ENCODE measurements around the gene ACTN1.

Gene ACTN1

GRCh38 chr14:68916358-68916941, 62.7 kb downstream of the ACTN1 start:
- no peak for DNase-seq (ENCODE audit: low spot score)

- DNase-seq (ENCODE audit: low spot score): no peak
These were observed 65.6 kb downstream of the ACTN1 start for GRCh38 chr14:68913516-68913915.

GRCh38 chr14:68911594-68912227, 67.4 kb downstream of the ACTN1 start:
- peak; percentile 71 for DNase-seq (ENCODE audit: low spot score)

GRCh38 chr14:68910540-68910939, 68.6 kb downstream of the ACTN1 start:
- DNase-seq (ENCODE audit: low spot score): no peak

- DNase-seq (ENCODE audit: low spot score): no peak
These were observed 70.3 kb downstream of the ACTN1 start for GRCh38 chr14:68908803-68909202.

DNA sequence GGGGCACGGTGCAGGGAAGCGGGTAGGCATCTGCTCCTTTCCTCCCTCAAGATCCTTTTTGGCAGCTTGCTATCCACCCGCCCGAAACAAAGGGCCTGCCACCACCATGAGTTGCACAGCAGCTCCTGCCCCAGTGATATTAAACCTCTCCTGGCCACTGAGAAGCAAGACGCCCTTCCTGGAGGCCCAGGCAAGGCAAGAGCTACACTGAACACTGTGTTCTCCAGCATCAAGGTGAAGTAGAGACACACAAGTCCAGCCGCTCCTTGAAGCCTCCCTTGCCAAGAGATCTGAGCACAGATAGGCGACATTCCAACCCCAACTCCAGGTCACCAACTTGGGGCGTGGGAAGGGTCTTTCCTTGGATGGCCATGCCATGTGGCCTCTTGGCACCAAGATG, 70.9 kb downstream of the ACTN1 start:
- no peak for DNase-seq (ENCODE audit: low spot score)

DNA sequence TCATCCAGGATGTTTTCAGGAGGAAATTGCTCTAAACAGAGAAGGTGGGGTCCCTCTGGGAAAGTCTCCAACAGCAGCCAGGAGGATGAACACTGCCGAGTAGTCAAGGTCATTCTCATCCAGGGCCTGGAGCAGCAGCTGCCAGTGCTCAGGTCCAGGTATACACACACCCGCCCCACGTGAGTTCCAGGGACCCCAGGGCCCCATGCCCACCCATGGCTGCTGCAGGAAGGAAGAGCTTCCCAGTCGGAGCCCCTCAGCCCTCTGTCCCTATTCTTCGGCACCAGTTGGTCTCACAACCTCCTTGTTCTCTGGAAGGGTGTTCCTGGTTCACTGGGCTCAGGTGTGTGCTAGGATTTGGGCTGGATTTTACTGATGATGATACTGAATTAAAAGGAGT, 72.7 kb downstream of the ACTN1 start:
- DNase-seq (ENCODE audit: low spot score): no peak

DNA sequence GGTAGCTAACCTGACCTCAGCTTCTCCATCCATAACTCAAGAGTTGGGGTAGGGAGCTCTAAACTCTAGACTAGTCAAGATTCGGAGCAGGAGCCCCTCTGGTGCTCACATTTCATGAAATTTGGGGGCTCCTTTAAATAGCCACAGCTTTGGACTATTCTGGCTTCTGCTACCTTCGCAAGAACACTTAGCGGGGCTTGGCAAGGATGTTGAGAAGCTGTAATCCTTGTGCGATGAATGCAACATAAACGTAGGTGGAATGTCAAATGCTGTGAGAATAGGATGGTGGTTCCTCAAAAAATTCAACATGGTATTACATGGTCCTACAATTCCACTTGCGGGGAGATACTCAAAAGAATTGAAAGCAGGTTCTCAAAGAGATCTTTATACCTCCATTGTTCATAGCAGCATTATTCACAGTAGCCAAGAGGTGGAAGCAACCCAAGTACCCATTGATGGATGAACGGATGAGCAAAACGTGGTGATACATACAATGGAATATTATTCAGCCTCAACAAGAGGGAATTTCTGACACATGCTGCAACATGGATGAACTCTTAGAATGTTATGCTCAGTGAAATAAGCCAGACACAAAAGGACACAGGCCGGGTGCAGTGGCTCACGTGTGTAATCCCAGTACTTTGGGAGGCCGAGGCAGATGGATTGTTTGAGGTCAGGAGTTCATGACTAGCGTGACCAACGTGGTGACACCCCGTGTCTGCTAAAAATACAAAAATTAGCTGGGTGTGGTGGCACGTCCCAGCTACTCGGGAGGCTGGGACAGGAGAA, 73.8 kb downstream of the ACTN1 start:
- no peak for DNase-seq (ENCODE audit: low spot score)

GRCh38 chr14:68902357-68902756, 76.7 kb downstream of the ACTN1 start:
- DNase-seq (ENCODE audit: low spot score): no peak

DNA sequence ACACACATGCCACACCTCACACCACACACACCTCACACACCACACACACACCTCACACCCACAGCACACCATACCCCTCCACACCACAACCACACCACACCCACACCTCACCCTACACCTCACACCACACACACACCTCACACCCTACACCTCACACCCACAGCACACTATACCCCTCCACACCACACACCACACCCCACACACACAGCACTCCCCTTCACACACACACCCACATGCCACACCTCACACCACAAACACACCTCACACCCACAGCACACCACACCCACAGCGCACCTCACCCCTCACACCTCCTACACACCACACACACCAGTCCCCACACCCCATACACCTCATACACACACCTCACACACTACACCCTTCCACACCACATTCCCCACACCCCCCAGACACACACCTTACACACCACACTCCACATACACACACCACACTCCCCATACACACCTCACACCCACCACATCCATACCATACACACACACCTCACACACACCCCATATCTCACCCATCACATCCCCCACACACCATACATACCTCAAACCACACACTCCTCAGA, 80.0 kb downstream of the ACTN1 start:
- DNase-seq (ENCODE audit: low spot score): peak; percentile 3

DNA sequence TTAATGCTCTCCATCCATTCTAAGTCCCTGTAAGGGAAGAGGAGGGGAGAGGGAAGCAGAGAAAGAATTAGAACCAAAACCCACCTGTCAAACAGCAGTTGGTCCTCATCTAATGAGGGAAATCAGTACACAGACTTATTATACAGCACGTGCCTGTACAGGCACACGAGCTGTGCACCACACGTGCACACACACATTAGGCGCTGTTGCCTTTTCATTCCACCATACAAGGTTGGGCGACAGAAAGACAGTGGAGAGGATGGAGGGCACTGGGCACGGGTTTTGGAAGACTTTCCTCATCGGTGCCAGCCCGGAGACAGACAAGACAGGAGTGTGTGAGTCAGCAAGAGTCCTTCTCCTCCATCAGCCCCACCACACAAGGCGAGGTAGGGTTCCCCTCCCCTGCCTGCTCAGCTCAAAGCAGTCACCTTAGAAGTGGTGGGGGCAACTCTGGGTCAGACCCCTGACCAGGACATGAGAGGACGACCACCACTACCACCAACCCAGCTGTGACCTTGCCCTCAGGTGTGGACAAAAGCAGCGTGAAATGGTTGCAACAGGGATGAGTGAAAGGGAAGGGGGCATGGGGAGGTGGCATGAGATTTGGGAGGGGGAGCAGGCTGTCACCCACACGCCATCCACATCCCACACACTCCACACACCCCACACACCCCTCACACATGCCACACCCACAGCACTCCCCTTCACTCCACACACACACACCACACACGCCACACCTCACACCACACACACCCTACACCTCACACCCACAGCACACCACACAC, 80.7 kb downstream of the ACTN1 start:
- no peak for DNase-seq (ENCODE audit: low spot score)

DNA sequence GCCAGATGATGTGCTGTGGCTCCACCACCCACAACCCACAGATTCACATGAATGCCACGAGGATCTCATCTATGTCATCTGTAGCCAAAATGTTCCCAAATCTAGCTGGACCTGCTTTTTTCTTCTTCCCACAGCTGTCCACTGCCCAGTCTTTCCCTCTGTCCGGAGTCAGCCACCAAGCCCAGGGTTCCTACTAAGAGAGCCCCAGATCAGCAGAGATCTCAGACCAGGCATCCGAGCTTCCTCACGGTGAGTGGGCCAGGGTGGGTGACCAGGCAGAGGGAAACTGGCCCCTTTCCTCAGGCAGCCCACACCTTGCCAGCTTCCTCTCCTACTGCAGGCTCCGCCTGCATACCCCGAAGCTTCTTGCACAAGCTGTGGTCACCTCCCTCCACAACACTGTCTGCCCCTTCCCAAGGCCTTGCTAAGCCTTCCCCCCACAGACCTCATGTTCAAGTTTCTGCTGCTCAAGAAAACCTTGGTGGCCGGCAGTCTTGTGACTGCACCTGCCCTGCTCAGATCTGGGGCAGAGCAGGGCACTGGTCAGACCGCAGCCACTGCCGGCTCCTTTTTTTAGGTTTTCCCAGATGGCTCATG, 81.4 kb downstream of the ACTN1 start:
- DNase-seq (ENCODE audit: low spot score): no peak

DNA sequence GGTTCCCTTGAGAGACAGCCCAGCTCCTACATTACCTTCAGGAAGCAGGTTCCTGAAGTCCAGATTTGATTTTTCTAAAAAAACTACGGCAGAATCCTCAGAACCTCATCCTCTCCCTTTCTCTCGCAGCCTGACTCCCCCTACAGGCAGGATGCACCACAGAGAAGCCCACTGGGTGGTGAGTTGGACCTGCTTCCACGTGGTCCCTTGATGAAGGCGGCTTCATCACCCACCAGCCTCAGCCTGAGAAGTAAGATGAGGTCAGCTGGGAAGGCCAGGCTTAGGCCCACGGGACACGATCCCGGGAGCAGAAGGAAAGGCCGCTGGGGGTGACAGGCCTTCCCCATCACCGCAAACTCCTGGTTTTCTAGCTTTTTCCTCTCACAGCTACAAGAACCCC, 83.0 kb downstream of the ACTN1 start:
- DNase-seq (ENCODE audit: low spot score): no peak

- no peak for DNase-seq (ENCODE audit: low spot score)
These were observed 84.0 kb downstream of the ACTN1 start for GRCh38 chr14:68894802-68895703.

DNA sequence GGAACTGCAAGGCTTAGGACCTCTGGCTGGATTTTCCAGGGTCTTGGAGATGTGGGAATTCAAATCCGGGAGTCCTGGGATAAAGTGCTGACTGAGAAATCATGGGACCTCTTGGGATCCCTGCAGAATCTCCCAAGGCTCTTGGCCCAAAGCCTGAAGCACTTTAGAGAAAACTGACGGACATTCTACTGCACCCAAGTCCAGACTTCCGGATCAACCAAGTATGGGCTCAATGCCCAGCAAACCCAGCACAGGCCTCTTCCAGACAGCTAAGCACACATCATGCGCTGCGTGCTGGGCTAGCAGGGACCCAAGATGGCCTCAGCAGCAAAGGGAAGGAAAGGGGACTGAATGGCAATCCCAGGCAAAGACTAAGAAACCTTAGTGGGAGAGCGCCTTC, 85.0 kb downstream of the ACTN1 start:
- no peak for DNase-seq (ENCODE audit: low spot score)

DNA sequence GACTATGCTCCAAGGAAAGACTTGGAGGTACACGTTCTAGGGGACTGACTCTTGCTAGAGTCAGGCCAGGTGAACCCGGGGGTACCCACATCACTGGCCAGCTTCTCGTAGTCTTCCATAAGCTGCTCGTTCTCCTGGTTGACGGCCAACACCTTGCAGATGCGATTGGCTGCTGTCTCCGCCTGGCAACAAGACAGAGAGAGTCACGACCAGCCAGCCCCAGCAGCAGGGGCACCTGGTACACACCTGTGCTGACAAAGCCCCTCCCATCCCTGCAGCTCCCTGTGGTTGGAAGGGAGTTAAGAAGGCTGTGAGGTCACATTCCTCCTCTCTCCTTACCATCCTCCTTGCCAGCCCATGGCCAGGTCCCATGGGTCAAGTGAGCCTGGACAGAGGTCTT, 85.5 kb downstream of the ACTN1 start:
- no peak for DNase-seq (ENCODE audit: low spot score)

GRCh38 chr14:68892961-68893360, 86.1 kb downstream of the ACTN1 start:
- no peak for DNase-seq (ENCODE audit: low spot score)

DNA sequence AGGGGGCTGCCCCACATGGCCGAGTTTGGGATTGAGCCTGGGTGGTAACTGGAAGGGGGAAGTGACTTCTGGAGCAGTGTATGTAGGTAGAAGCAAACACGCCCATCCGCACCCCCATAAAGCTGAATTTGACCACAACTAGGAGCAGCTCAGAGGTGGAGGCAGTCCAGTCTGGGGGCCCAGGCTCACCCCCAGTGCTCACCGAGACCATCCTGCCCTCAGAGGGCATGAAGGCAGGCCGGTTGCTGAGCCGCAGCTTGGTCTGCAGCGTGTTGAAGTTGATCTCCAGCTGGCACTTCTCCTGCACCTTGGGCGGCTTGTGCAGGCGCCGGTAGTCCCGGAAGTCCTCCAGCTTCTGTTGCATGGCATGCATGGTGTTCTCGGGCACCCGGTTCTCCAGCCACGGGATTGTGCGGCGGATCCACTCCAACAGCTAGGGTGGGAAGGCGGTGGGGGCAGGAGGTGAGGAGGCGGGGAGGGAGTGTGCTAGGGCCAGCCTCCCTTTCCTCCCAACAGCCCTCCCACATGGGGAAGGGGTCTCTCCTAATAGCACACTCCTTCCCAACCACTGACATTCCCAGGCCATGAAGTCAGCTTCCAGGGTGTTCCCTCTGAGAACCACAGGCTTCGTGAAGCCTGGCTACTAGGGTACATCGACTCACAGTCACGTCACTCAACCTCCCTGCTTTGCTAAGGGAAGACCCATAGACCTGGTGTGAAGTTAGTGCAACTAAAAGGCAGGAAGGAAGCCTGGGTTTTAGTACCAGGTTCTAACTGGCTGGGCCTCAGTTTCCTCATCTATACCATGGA, 87.0 kb downstream of the ACTN1 start:
- DNase-seq (ENCODE audit: low spot score): no peak

DNA sequence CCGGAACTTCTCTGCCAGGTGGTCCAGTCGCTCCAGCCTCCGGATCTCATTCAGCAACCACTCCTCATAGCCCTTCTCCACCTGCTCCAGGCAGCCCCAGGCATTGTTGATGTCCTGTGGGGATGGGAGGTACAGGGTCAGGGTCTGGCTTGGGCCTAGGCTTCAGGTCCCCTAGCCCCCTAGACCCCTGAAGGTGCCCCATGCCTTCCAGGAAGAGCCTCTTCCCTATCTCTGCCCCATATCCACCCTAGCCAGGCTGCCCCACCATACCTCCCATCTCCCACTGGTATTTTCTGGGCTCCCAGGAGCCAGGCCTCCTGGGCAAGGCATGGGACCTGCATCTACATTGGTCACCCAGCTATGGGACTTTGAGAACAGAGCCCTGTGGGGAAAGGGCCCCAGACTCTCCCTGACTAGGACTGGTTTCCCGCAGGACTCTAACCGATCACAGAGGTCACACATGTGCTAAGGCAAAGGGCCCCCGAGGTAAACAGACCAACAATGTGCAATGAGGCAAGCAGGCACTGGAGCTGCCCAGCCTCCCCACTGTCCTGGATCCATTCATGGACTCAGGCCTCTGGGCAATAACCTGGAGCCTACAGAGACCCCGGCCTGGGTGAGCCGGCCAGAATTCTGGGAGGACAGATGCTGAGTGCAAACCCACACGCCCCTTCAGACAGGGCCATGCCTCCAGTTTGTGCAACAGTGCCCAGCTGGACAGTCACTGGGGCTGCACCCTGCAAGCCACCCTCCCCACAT, 88.8 kb downstream of the ACTN1 start:
- DNase-seq (ENCODE audit: low spot score): no peak

All from CD4-positive, alpha-beta T cell treated with Interleukin-15 for 4 hours (primary cell).